ENCODE data around the gene SHOX.
"Not testable (repeated sequence)": the region's sequence is repeated elsewhere in the genome, so short reads cannot be mapped to it uniquely, and the experiment has no call there.

Gene SHOX

GRCh38 chrX:638482-639131 lies 8.0 kb downstream of the SHOX start:
- no peak for DNase-seq

DNA sequence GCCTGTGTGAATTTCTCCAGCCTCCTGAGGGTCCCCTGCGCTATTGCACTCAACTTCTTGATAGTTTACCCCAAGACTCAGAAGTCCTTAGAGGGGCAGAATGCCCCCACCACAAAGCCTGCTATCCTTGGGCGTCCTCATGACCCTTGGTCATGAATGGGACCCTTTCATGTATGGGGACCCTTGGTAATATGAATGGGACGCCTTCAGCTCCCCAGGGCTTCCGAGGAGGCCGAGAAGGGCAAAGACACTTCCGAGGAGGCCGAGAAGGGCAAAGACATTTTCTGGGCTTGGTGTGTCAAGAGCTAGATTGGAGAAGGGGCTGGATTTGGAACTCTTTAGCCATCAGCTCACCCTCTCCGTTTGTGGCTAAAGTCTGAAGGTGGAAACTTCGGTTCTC lies 8.6 kb downstream of the SHOX start:
- DNase-seq: no peak

DNA sequence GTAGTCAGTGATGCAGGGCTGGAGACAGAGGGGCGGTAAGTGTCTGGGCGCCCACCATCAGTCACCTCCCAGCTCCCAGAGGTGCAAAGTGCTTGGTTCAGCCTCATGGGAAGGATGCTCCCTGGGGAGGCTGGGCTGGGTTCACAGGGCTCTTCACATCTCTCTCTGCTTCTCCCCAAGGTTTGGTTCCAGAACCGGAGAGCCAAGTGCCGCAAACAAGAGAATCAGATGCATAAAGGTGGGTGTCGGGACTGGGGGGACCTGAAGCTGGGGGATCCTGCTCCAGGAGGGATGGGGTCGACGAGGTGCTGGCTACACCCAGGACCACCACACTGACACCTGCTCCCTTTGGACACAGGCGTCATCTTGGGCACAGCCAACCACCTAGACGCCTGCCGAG lies 10.1 kb downstream of the SHOX start:
- no peak for DNase-seq

- DNase-seq: no peak
Measured at GRCh38 chrX:641671-642435, 11.3 kb downstream of the SHOX start.

GRCh38 chrX:642436-643240 lies 12.0 kb downstream of the SHOX start:
- no peak for DNase-seq

DNA sequence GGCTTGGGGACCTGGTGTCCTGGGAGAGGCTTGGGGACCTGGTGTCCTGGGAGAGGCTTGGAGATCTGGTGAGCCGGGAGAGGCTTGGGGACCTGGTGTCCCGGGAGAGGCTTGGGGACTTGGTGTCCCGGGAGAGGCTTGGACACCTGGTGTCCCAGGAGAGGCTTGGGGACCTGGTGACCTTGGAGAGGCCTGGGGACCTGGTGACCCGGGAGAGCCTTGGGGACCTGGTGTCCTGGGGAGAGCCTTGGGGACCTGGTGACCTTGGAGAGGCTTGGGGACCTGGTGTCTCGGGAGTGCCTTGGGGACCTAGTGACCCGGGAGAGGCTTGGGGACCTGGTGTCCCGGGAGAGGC lies 12.6 kb downstream of the SHOX start:
- DNase-seq: no peak

- no peak for DNase-seq
Measured at GRCh38 chrX:643911-644303, 13.3 kb downstream of the SHOX start.

DNA sequence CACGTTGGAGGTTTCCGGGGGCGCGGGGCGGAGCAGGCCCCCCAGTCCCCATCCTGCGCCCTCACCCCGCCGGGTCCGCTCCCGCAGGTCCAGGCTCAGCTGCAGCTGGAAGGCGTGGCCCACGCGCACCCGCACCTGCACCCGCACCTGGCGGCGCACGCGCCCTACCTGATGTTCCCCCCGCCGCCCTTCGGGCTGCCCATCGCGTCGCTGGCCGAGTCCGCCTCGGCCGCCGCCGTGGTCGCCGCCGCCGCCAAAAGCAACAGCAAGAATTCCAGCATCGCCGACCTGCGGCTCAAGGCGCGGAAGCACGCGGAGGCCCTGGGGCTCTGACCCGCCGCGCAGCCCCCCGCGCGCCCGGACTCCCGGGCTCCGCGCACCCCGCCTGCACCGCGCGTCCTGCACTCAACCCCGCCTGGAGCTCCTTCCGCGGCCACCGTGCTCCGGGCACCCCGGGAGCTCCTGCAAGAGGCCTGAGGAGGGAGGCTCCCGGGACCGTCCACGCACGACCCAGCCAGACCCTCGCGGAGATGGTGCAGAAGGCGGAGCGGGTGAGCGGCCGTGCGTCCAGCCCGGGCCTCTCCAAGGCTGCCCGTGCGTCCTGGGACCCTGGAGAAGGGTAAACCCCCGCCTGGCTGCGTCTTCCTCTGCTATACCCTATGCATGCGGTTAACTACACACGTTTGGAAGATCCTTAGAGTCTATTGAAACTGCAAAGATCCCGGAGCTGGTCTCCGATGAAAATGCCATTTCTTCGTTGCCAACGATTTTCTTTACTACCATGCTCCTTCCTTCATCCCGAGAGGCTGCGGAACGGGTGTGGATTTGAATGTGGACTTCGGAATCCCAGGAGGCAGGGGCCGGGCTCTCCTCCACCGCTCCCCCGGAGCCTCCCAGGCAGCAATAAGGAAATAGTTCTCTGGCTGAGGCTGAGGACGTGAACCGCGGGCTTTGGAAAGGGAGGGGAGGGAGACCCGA lies 14.0 kb downstream of the SHOX start:
- DNase-seq: no peak

DNA sequence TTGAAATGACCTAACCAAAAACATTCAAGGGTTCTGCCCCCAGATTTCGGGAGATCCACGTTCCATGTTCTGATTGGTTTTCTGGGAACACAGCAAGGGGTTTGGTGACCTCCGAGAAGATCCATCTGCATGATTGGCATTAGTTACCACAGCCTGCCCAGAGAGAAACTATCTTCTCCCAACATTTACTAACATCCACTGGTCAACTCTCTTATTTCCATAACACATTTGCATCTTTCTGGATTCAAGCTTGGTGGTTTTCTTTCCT lies 15.6 kb downstream of the SHOX start:
- no peak for DNase-seq

DNA sequence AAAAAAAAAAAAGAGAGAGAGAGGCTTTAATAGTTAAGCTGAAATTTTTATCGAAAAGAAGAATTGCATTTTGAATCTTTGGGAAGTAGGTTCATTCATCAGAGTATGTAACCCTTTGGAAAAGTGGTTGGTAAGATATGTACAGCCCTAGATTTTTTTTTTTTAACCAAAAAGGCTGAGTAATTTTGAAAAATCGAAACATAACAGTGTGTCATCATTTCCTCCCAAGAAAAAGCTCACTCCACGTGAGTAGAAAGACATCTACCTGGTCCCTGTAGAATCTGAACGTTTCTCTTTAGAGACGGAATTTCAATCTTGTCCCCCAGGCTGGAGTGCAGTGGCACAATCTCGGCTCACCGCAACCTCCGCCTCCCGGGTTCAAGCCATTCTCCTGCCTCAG lies 16.2 kb downstream of the SHOX start:
- no peak for DNase-seq

DNA sequence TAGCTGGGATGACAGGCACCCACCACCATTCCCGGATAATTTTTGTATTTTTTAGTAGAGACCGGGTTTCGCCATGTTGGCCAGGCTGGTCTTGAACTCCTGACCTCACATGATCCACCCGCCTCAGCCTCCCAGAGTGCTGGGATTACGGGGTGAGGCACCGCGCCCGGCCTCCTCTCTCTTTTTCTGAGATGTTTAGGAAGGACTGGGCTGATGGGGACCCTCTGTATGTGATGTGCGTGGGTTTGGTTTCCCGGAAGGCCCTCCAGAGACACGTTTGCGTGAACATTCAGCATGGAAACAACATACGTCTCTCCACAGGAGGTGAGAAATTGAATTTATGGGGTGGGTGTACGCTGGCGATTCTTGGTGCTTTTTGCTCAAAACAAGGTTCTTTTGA lies 18.6 kb downstream of the SHOX start:
- DNase-seq: no peak

DNA sequence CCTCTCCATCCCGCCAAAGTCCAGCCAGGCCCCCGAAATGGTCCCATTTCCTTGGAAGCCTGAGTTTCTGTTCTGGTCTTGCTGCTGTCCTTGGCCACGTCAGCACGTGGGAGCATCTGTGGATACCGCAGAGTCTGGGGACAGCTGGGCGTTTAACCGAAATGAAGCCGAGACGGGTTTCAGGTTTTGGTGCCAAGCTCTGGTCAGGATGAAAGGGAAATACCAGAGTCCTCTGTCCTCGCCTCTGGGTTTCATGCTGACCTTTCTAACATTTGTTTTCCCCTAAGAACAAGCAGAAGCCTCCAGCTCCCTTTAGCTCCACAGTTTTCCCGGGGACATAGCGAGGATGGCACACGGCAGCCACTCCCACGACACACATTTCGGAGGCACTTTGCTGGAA lies 19.7 kb downstream of the SHOX start:
- no peak for DNase-seq

GRCh38 chrX:650811-651210 lies 20.2 kb downstream of the SHOX start:
- no peak for DNase-seq

- not testable (repeated sequence) for DNase-seq
Measured at GRCh38 chrX:651922-652321, 21.3 kb downstream of the SHOX start.

DNA sequence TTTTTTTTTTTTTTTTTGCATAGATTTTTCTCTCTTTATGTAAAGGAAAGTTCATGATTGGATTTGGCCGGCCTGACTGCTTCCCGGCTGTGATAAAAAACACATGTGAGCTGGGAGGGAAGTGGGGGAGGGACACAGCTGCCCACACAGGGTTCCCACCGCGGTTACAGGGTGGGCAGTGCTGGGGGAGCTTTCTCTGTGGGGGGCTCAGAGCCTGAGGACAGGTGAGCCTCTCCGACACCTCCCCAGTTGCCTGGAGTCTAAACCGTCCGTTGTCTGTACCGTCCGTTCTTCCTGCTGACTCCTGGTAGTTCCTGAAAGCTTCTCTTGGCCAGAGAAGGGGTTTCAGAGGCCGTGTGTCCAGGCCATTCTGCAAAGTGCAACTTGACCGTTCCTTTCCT lies 21.8 kb downstream of the SHOX start:
- no peak for DNase-seq

DNA sequence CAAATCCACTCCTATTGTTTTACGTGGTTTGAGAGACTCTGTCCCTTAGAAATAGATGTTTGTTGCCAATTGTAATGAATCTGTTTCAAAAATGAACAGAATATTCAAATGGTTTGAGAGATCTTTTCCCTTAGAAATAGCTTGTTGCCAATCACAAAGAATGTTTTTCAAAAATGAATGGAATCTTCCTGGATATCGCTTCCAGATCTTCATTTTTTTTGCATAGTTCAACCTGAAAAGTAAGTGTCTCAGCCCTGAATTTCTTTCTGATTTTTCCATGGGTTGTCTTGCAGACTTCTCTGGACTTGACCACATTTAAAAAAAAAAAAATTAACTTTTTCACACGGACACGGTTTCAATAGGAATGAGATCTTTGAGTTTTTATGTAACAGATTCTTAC lies 22.7 kb downstream of the SHOX start:
- DNase-seq: no peak

GRCh38 chrX:661154-661553 lies 30.6 kb downstream of the SHOX start:
- no peak for DNase-seq

DNA sequence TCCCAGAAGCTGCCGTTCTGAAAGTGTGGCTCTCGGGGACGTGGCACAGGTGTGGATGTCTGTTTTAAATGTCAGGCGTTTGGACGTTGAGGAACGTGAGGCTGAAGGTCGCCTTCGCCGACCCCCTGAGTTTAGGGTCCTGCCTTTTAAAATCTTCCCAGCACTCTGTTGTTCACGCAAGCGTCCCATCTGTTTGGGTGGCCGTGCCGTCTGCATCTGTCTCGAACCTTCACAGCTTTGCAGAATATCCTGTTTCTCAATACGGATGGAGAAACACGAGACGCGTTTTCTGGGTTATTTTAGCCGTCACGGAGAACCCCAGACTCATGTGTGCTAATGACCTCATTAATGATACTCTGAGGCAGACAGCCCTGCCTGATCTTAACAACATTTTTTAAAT lies 31.5 kb downstream of the SHOX start:
- DNase-seq: no peak

DNA sequence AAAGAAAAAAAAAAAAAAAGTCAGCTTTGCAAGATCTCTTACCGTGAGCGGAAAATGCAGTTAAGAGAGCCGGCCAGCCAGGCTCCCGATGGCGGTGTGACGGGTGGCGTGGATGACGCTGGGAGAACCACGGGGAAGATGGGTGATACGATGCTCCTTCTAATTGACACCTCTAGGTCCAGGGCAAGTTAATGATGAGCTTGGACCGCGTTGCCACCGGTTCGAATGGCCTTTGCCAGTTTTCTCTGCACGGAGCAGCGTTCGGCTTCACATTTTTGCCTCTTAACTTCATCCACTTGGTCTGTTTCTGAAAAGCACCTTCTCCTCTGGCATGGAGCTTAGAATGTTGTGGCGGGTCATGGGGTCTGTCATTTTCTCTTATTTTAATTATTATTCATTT lies 33.2 kb downstream of the SHOX start:
- no peak for DNase-seq

DNA sequence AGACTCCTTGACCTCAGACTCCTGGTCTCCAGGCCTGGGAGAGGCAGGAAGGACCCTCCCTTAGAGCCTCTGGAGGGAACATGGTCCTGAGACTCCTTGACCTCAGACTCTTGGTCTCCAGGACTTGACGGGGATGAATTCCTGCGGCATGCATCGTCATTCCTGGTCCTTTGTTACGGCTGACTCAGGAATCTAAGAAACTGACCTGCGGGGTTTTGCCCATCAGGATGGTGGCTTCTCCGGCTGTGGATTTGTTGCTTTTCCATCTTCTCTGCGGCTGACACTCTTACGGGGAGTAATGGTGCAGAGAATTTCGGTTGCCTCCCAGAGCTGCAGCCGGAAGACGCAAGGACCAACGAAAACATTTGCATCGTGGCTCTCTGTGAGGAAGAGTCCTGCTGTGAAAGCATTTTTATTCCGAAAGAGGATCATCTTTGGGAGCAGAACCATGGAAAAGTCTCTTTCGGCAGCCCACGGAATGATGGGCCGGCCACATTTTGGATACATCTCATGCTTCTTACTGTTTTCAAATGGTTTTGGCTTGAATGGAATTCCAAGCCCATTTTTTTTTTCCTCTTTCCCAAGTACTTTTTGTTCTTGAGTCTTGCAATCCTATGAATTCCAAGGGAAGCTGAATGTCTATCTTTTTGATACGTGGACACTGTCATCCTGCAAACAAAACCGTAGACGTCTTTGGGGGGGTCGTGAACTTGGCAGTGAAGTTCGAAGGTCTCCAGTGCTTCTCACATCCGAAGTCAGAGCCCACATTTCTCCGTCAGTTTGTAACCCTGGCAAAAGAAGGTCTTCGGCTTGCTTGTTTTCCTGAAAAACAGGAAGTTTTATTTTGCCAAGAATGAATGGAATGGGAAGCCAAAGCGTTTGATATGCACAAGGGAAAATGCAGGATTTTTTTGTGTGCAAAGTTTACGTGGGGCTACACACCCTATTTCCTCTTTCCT lies 36.5 kb downstream of the SHOX start:
- DNase-seq: no peak

GRCh38 chrX:670645-671044 lies 40.1 kb downstream of the SHOX start:
- no peak for DNase-seq

GRCh38 chrX:672931-673330 lies 42.3 kb downstream of the SHOX start:
- DNase-seq: no peak
